Activated T-cell treated with anti-CD3 and anti-CD28 coated beads, Interleukin-2, amount 50 U/mL, for 72 hours (primary cell): ENCODE results near the gene CPLX3. TPM values are rescaled to one million over a fixed set of nuclear protein-coding genes. Genes with fewer than 3 reads are reported as not detected.

ENCODE experiments used
- ATAC-seq, 2 donors: fragments of 150-1000 bp; cut with Tn5 transposase; replicated peaks in 1 of 2; 2 replicates each; pipeline ENCODE4 v1.10.0; 2021; ENCODE audit warnings: moderate library complexity in 2 of 2, mild to moderate bottlenecking in 1 of 2
- DNase-seq, 2 donors: peaks; one replicate each; pipeline ENCODE4 v3.0.0; 2021 to 2022; ENCODE audit warnings: mixed read lengths in 1 of 2
- H3K27ac Mint-ChIP-seq: one replicate; pipeline ENCODE4 v1.8.0; 2022; ENCODE audit warnings: mild to moderate bottlenecking, moderate library complexity, mixed read lengths
- H3K27me3 Mint-ChIP-seq: one replicate; pipeline ENCODE4 v1.8.0; 2022; ENCODE audit warnings: low read depth, mixed read lengths
- H3K36me3 Mint-ChIP-seq, 2 donors: one replicate each; pipeline ENCODE4 v1.8.0; 2022; ENCODE audit warnings: mixed read lengths in 2 of 2, mild to moderate bottlenecking in 1 of 2; ENCODE audit not compliant: insufficient read depth in 2 of 2
- H3K4me1 Mint-ChIP-seq: one replicate; pipeline ENCODE4 v1.8.0; 2022; ENCODE audit warnings: low read depth, mixed read lengths
- H3K4me3 Mint-ChIP-seq, 2 donors: one replicate each; pipeline ENCODE4 v1.8.0; 2022; ENCODE audit warnings: mild to moderate bottlenecking in 2 of 2, mixed read lengths in 2 of 2, moderate library complexity in 2 of 2
- H3K9me3 Mint-ChIP-seq, 2 donors: one replicate each; pipeline ENCODE4 v1.8.0; 2022; ENCODE audit warnings: mixed read lengths in 2 of 2
- total RNA-seq, 2 donors: library from RNA; stranded (reverse); gene quantifications; one replicate each; pipeline ENCODE4 v1.2.3, GENCODE V29; 2022

Gene CPLX3
- total RNA-seq, 2 donors from 2014 or later = 0.14 to 0.17 TPM

GRCh38 chr15:74830868-74831267 is 4.4 kb downstream of the CPLX3 start:
- ATAC-seq (no peak), DNase-seq (no peak)
- H3K9me3 Mint-ChIP-seq = no peaks in the 10 kb centered on the region
- H3K27ac Mint-ChIP-seq = no peak overlapping the region
- H3K4me3 Mint-ChIP-seq = no peak overlapping the region
- peaks cover 0 to under 1% of the 10 kb centered on the region in 2 donors for H3K36me3 Mint-ChIP-seq
- peaks cover 24% of the 10 kb centered on the region for H3K4me1 Mint-ChIP-seq
- peaks cover 29% of the 10 kb centered on the region for H3K27me3 Mint-ChIP-seq

- Mint-ChIP-seq H3K27me3 (peaks cover 22% of the 10 kb centered on the region), H3K9me3 (no peaks in the 10 kb centered on the region), H3K36me3 (peaks cover 0 to 2% of the 10 kb centered on the region in 2 donors), H3K27ac (no peak overlapping the region), H3K4me3 (no peak overlapping the region), H3K4me1 (peaks cover 24% of the 10 kb centered on the region)
- no peak for DNase-seq
- no peak for ATAC-seq
Observed at GRCh38 chr15:74831813-74832495, 5.5 kb downstream of the CPLX3 start.

DNA sequence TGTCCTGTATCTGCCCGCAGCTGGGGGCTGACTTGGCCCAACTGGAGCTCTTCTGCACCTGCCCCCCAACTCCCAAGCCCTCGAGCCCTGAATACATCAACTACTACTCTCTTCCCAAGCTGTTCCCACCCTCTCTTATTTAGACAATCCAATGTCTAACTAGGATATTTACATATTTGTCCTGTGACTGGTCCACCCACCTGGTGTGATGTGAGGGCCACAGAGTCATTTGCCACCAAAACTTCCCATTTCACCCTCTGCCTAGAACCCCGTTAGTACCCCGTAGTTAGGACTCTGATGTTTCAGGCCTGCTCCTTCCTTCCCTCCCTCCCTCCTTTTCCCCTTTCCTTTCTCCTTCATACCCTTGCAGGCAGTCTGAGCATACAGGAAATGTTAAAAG is 6.4 kb downstream of the CPLX3 start:
- H3K9me3 Mint-ChIP-seq = no peaks in the 10 kb centered on the region
- no peak overlapping the region for H3K4me3 Mint-ChIP-seq
- peaks cover 24% of the 10 kb centered on the region for H3K4me1 Mint-ChIP-seq
- H3K27ac Mint-ChIP-seq = peak overlapping the region; percentile 49
- DNase-seq (no peak), ATAC-seq (no peak)
- peaks cover 0 to 2% of the 10 kb centered on the region in 2 donors for H3K36me3 Mint-ChIP-seq
- H3K27me3 Mint-ChIP-seq = peaks cover 13% of the 10 kb centered on the region

DNA sequence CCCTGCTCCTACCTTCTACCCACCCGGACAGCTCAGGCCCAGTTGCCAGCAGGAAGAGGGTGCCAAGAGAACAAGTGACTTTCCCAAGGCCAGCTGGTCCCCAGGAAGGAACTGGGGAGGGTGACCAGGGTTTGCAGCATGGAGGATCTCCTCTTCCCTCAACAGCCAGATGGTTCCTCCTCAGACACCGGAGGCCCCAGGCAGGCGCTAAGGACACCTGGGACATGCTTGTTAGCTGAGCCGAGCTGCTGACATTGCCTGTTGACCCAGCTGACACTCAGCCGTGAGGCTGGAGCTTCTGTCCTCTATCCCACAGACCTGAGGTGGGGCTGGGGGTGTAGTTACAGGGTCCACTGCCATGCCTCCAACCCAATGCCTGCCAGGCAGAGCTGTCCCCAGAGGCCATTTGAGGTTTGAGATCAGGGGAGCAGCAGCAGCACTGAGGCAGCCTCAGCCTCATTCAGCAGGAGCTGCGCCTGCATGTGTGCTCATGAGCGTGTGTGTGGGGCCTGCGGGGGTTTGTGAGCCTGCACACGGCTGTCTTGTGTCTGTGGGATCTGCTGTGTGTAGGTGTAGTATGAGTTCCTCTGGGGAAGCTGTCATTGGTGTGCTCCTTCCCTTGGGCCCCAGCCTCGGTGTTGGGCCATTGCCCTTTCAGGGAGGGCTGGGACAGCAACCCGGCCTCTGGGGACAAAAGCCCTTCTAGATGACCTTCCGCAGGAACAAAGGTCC is 7.1 kb downstream of the CPLX3 start:
- H3K27me3 Mint-ChIP-seq = peaks cover 6% of the 10 kb centered on the region
- H3K9me3 Mint-ChIP-seq = no peaks in the 10 kb centered on the region
- ATAC-seq = no peak
- DNase-seq = no peak
- H3K4me3 Mint-ChIP-seq = no peak overlapping the region
- peaks cover 0 to 2% of the 10 kb centered on the region in 2 donors for H3K36me3 Mint-ChIP-seq
- no peak overlapping the region for H3K27ac Mint-ChIP-seq
- peaks cover 22% of the 10 kb centered on the region for H3K4me1 Mint-ChIP-seq

DNA sequence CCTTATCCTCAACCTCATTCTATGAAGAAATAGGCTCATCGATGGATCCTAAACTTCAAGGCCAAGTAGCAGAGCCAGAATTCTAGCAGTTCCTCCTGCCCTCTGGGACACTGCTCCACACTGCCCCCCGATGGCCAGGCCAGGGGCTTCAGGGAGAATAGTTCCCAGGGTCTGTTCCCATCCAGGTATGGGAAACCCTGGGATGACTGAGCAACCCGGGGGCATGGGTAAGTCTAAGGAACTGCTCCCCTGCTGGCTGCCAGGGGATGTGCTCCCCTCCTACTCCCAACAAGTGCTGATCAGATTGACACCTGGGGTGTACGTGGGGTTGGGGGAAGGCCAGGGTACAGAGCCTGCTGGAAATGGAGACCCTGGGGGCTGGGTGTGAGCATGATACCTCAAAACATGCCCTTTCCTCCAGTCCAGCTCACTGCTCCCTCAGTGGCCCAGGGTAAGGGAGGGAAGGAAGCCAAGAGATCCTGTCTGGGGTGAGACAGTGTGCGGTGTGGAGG is 8.9 kb downstream of the CPLX3 start:
- no peak overlapping the region for H3K4me3 Mint-ChIP-seq
- peaks cover 7% of the 10 kb centered on the region for H3K4me1 Mint-ChIP-seq
- no peaks in the 10 kb centered on the region for H3K27me3 Mint-ChIP-seq
- DNase-seq = peak; percentile 52 to 68
- no peaks in the 10 kb centered on the region for H3K9me3 Mint-ChIP-seq
- peaks cover 0 to 2% of the 10 kb centered on the region in 2 donors for H3K36me3 Mint-ChIP-seq
- peak; percentile 43 to 55 for ATAC-seq
- H3K27ac Mint-ChIP-seq = no peak overlapping the region

- H3K27ac Mint-ChIP-seq = no peak overlapping the region
- H3K36me3 Mint-ChIP-seq = peaks cover 0 to 2% of the 10 kb centered on the region in 2 donors
Observed at GRCh38 chr15:74836846-74837245, 10.4 kb downstream of the CPLX3 start.

GRCh38 chr15:74837482-74838136 is 11.2 kb downstream of the CPLX3 start:
- peaks cover 0 to 3% of the 10 kb centered on the region in 2 donors for H3K36me3 Mint-ChIP-seq
- no peak overlapping the region for H3K4me3 Mint-ChIP-seq
- DNase-seq (no peak), ATAC-seq (no peak)
- peaks cover 26% of the 10 kb centered on the region for H3K4me1 Mint-ChIP-seq
- no peak overlapping the region for H3K27ac Mint-ChIP-seq
- H3K9me3 Mint-ChIP-seq = no peaks in the 10 kb centered on the region
- no peaks in the 10 kb centered on the region for H3K27me3 Mint-ChIP-seq

More at GRCh38 chr15:74836846-74837245, 10.4 kb downstream of the CPLX3 start:
- no peaks in the 10 kb centered on the region for H3K9me3 Mint-ChIP-seq
- H3K4me3 Mint-ChIP-seq = no peak overlapping the region
- no peaks in the 10 kb centered on the region for H3K27me3 Mint-ChIP-seq
- peaks cover 18% of the 10 kb centered on the region for H3K4me1 Mint-ChIP-seq
- ATAC-seq = no peak
- no peak for DNase-seq

DNA sequence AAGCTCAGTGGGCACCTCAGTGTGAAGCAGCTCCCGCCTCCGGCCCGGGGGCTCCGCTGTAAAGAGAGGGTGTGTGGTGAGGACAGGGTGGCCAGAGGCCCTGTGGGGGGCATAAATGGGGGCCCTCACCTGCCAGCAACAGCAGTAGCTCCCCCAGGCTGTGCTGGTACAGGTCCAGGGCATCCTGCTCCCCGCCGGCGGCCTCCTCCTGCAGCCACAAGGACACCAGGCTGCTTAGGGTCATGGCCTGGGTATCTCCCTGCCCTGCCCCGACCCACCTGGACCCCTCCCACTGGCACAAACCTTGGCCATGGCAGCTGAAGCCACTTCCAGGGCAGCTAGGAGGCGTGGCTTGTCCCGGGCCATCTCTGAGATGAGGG is 11.7 kb downstream of the CPLX3 start:
- Mint-ChIP-seq H3K4me1 (peaks cover 28% of the 10 kb centered on the region), H3K36me3 (peaks cover 0 to 3% of the 10 kb centered on the region in 2 donors), H3K9me3 (no peaks in the 10 kb centered on the region), H3K27me3 (no peaks in the 10 kb centered on the region), H3K27ac (no peak overlapping the region), H3K4me3 (no peak overlapping the region)
- ATAC-seq = no peak
- DNase-seq = no peak

- ATAC-seq (no peak), DNase-seq (no peak)
- H3K4me3 Mint-ChIP-seq = no peak overlapping the region
- H3K4me1 Mint-ChIP-seq = peaks cover 28% of the 10 kb centered on the region
- no peak overlapping the region for H3K27ac Mint-ChIP-seq
- H3K27me3 Mint-ChIP-seq = no peaks in the 10 kb centered on the region
- H3K9me3 Mint-ChIP-seq = no peaks in the 10 kb centered on the region
- H3K36me3 Mint-ChIP-seq = peaks cover 0 to 3% of the 10 kb centered on the region in 2 donors
Observed at GRCh38 chr15:74838746-74839525, 12.5 kb downstream of the CPLX3 start.

DNA sequence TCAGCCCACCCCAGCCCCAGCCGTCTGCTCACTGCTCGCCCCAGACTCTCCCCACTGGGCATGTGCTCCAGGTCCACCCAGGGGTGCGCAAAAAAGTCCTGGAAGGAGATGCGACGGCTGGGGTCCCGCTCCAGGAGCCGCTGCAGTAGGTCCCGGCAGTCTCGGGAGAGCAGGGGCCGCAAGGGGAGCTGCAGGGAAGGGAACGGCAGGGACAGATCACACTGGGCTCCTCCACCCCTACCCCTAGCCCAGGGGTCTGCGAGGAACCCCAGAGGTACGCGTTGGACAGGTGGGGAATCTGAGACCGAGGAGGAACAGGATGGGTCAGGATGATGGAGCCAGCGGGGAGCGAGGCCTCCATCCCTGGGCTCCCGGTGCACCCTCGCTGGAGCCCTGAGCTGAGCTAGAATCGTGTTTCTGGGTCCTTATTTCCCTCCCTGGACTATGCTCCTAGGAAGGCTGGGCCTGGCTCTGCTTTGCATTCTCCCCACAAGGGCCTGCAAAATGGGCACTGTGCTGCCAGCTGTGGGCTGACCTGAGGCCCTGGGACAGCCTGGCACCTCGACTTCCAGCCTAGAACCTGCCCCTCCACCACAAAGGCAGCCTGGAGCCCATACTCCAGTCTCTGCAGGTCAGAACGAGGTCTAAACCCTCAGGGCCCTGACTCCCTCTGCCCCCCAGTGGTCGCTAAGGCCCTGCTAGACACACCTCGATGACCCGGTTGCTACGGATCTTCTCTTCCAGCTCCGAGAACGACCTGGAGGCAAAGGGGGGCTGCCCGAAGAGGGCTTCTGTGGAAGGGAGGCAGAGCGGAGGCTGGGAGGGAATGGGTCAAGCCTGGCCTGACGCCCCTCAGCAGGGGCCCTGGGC is 13.3 kb downstream of the CPLX3 start:
- ATAC-seq (no peak), DNase-seq (no peak)
- H3K4me1 Mint-ChIP-seq = peaks cover 35% of the 10 kb centered on the region
- H3K9me3 Mint-ChIP-seq = no peaks in the 10 kb centered on the region
- H3K36me3 Mint-ChIP-seq = peaks cover 0 to 5% of the 10 kb centered on the region in 2 donors
- no peak overlapping the region for H3K27ac Mint-ChIP-seq
- H3K4me3 Mint-ChIP-seq = no peak overlapping the region
- no peaks in the 10 kb centered on the region for H3K27me3 Mint-ChIP-seq

GRCh38 chr15:74840851-74841775 is 14.7 kb downstream of the CPLX3 start:
- Mint-ChIP-seq H3K36me3 (peaks cover 0 to 3% of the 10 kb centered on the region in 2 donors), H3K4me1 (peaks cover 48% of the 10 kb centered on the region), H3K9me3 (no peaks in the 10 kb centered on the region), H3K27me3 (no peaks in the 10 kb centered on the region), H3K4me3 (peak overlapping the region; percentile 25 to 93), H3K27ac (no peak overlapping the region)
- no peak for DNase-seq
- ATAC-seq = no peak
